AG09309 (cell line): ENCODE data around the gene GAREM1.

ENCODE experiments used
- DNase-seq: peaks from one replicate; pipeline ENCODE4 v3.0.0-alpha.2; 2010; ENCODE audit warnings: low read depth
- H3K4me3 ChIP-seq: 2 replicates; pipeline ENCODE4 v1.5.1; 2011; ENCODE audit warnings: mild to moderate bottlenecking, low read depth, low read length, moderate library complexity; ENCODE audit not compliant: control insufficient read depth
- CTCF ChIP-seq: IDR thresholded peaks from 2 replicates; pipeline ENCODE4 v1.5.1; 2011; ENCODE audit warnings: mild to moderate bottlenecking, low read depth, low read length, inconsistent platforms; ENCODE audit not compliant: insufficient read depth, control insufficient read depth; ENCODE audit errors: missing control alignments

The GAREM1 gene

GRCh38 chr18:32391126-32391525 is 79.6 kb downstream of the GAREM1 start:
- DNase-seq = no peak
- no peak overlapping the region for H3K4me3 ChIP-seq
- no peak for TF ChIP-seq CTCF

GRCh38 chr18:32389858-32390257 is 80.8 kb downstream of the GAREM1 start:
- no peak overlapping the region for H3K4me3 ChIP-seq
- DNase-seq = no peak
- no peak for TF ChIP-seq CTCF

GRCh38 chr18:32389191-32389590 is 81.5 kb downstream of the GAREM1 start:
- DNase-seq = no peak
- H3K4me3 ChIP-seq = no peak overlapping the region
- no peak for TF ChIP-seq CTCF

GRCh38 chr18:32386471-32386870 is 84.2 kb downstream of the GAREM1 start:
- DNase-seq = no peak
- TF ChIP-seq CTCF = no peak
- no peak overlapping the region for H3K4me3 ChIP-seq

GRCh38 chr18:32383050-32383819 is 87.4 kb downstream of the GAREM1 start:
- no peak overlapping the region for H3K4me3 ChIP-seq
- TF ChIP-seq CTCF = no peak
- DNase-seq = peak; percentile 42

- no peak overlapping the region for H3K4me3 ChIP-seq
- DNase-seq = no peak
- no peak for TF ChIP-seq CTCF
Measured at GRCh38 chr18:32381761-32382160, 88.9 kb downstream of the GAREM1 start.
